Hepatic stellate cell (primary cell): ENCODE measurements around the gene SPACDR.
"Not testable (repeated sequence)": the region's sequence is repeated elsewhere in the genome, so short reads cannot be mapped to it uniquely, and the experiment has no call there.

ENCODE experiments used
- DNase-seq: peaks from one replicate; pipeline ENCODE4 v3.0.0; 2011; ENCODE audit warnings: low spot score

SPACDR gene

DNA sequence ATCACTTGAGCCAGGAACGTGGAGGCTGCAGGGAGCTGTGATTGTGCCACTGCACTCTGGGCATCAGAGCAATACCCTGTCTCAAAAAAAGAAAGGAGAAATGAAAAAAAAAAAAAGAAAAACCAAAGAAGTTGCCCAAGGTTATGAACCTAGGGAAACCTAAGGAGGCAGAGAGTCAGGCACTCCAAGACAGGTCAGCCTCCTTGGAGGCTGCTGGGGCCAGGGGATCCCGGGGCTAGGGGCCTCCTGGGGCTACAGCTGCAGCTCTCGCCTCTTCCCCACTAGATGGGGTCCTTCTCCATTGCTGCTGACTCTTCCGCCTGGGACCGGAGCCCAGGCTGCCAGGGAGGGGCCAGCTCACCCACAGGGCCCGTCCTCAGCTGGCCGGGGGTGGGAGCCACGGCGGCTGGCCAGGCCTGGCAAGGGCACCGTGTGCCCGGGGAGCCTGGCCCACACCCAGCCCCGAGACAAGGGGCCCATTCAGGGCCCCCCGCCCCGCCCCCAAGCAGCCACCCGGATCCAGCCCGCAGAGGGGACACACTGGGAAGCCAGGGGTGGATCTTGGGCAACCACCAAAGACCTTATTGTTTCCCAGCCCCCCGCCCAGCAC lies 1.7 kb upstream of the SPACDR start:
- peak; percentile 88 for DNase-seq

DNA sequence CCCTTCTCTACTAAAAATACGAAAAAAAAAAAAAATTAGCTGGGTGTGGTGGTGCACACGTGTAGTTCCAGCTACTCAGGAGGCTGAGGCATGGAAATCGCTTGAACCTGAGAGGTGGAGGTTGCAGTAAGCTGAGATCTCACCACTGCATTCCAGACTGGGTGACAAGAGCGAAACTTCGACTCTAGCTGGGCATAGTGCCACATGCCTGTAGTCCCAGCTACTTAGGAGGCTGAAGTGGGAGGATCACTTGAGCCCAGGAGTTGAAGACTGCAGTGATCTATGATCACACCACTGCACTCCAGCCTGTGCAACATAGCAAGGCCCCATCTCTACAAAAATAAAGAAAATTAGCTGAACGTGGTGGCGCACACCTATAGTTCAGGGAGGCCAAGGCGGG lies 1.2 kb upstream of the SPACDR start:
- no peak for DNase-seq

- no peak for DNase-seq
Observed at GRCh38 chr7:100464791-100465190, 731 bp upstream of the SPACDR start.

- no peak for DNase-seq
Observed at GRCh38 chr7:100457033-100457432, 7.0 kb downstream of the SPACDR start.

DNA sequence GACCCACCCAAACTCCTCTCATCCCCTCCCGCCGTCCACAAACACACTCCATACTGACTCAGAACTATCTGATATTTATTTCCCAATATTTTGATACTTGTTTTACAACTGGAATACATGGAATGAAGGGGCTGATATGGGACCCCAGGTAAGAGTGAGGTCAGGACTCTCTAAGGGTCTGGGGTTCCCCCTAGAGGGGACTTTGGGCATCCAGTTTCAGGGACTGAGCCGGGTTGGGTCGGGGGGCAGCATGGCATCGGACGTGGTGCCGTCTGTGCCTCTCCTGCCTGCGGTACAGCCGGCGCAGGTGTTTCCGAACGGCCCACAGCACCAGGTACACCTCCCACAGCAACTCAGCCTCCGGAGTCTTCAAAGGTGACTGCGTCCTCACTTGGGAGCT lies 7.5 kb downstream of the SPACDR start:
- DNase-seq = no peak

DNA sequence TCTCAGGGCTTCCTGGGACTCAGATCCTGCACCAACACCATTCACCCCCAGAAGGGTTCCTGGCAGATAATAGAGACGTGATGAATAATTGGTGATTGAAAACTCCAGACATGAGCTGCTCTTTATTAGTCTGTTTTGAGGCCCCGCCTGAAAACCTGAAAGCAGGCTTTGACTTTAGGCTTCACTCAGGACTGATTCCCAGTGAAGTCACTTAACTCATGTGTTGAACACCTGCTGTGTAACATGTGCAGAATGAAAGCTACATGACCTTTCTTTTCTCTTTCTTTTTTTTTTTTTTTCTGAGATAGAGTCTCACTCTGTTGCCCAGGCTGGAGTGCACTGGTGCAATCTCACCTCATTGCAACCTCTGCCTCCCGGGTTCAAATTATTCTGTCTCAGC lies 8.9 kb downstream of the SPACDR start:
- DNase-seq = no peak

GRCh38 chr7:100453854-100454253 lies 10.2 kb downstream of the SPACDR start:
- not testable (repeated sequence) for DNase-seq

DNA sequence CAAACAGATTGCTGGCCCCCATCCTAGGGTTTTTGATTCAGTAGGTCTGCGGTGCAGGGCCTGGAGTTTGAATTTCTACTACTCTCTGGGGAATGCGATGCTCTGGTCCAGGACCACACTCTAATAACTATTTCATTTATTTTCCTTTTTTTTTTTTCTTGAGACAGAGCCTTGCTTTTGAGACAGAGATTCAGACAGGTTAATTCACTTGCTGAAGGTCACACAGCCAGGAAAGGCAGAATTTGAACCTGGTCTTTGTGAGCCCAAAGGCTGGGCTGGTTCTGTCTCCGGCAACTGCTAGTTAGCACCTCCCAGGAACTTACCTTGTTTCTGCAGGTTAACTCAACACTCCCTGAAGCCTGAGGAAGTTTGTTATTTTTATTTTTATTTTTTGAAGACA lies 11.5 kb downstream of the SPACDR start:
- DNase-seq = no peak

- no peak for DNase-seq
Observed at GRCh38 chr7:100449190-100449795, 14.8 kb downstream of the SPACDR start.

GRCh38 chr7:100447363-100447762 lies 16.7 kb downstream of the SPACDR start:
- DNase-seq = not testable (repeated sequence)

DNA sequence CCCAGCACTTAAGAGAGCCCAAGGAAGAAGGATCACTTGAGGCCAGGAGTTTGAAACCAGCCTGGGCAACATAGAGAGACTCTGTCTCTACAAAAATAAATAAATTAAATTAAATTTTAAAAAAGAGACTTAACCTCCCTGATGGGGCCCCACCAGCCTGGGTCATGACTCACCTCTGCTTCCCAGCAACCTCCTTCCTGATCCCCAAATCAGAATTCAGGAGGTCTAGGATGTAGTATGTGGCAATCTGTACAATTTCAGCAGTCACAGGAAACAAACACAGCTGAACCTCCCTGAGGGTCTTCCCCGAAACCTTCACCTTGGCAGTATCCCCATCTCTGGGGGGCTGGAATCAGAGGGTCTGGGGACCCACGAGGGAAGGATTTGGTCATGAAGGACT lies 18.0 kb downstream of the SPACDR start:
- peak; percentile 58 for DNase-seq

GRCh38 chr7:100444311-100445278 lies 19.5 kb downstream of the SPACDR start:
- DNase-seq = no peak

- no peak for DNase-seq
Observed at GRCh38 chr7:100443096-100443840, 20.8 kb downstream of the SPACDR start.

GRCh38 chr7:100441641-100442535 lies 22.2 kb downstream of the SPACDR start:
- no peak for DNase-seq

DNA sequence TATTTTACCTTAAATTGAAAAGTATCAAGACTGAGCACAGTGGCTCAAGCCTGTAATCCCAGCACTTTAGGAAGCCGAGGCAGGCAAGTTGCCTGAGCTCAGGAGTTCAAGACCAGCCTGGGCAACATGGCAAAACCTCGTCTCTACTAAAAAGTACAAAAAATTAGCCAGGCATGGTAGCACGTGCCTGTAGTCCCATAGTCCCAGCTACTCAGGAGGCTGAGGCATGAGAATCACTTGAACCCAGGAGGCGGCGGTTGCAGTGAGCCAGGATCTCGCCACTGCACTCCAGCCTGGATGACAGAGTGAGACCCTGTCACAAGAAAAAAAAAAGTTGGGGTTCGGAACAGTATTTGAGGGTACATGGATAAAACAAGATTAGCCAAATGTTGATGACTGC lies 24.8 kb downstream of the SPACDR start:
- not testable (repeated sequence) for DNase-seq

- DNase-seq = not testable (repeated sequence)
Observed at GRCh38 chr7:100438731-100439130, 25.3 kb downstream of the SPACDR start.

DNA sequence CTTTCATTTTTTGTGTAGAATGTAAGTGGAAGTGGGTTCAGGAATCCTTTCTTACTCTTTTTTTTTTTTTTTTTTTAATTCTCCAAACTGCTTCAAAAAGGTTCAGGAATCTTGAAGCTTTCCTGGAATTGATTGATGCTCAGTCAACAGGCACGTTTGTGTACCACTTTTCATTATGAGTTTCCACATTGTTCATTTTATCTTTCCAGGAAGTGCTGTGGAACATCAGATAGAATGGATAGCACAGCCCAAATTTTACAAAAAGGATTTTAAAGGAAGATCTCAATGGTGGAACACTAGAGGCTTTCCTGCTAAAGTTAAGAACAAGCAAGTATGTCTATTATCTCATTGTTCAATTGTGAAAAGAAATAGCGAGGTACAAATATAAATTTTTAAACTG lies 25.9 kb downstream of the SPACDR start:
- no peak for DNase-seq

DNA sequence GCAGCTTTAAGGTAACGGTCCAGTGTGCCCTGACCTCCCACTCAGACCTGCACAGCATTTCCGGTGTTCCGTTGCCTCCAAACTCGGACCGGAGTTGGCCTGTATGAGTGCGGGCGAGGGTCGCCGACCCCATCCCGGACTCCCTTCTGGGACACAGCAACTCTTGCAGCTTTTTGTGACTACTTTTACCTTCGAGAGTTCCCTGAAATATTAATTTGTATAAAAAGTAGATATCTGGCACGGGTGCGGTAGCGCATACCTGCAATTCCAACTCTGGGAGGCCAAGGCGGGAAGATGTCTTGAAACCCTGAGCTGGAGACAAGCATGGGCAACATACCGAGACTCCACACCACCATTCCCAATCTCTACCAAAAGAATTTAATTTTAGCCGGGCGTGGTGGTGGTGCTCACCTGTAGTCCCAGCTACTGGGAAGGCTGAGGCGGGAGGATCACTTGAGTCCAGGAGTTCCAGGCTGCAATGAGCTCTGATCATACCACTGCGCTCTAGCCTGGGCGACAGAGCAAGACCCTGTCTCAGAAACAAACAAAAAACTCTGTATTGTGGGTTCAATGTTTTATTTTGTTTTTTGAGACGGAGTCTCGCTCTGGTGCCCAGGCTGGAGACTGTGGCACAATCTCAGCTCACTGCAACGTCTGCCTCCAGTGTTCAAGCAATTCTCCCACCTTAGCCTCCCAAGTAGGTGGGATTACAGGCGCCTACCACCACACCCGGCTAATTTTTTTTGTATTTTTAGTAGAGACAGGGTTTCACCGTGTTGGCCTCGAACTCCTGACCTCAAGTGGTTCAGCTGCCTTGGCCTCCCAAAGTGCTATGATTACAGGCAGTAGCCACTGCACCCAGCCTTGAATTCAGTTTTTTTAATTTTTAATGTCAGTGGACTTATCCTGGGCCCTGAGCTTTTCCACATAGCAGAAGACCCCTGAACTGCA lies 26.6 kb downstream of the SPACDR start:
- no peak for DNase-seq

DNA sequence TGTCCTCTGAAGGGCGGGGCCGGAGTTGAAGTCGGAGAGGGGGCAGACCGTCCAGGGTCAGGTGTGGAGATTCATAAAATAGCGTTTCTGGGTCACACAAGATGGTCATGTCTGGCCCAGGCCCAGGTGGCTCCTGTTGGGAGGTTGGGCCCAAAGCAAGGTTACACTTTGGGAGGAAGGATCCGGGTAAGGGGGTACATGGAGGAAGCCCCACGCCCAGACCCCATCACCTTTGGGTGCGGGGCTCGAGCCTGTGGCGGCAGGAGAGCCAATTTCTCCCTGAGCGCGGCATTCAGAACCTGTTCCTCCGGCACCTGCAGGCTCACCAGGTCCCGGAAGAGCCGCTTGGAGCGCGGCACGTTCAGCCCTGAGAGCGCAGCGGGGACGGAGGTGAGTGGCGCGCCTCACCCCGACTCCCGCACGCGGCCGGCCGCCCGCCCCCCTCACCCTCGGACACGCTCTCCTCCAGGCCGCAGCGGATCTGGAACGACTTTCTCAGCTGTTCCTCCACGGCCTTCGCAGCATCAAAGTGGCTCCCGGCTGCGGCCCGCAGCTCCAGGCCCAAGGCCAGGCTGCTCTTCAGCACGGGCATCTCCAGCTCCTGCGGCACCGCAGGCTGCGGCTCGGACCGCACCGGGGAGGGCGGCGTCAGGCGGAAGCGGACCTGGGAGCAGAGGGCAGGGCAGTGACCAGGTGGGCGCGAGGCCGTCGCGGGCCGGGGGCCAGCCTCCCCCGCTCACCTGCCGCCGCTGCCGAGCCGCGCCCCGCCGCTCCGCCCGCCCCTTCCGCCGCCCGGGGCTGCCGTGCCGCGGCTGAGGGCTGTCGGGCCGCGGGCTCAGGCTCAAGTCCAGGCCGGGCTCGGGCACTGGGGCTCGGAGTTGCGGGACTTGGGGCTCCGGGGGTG lies 28.4 kb downstream of the SPACDR start:
- DNase-seq = peak; percentile 53
